GM21528 (cell line): ENCODE results near the gene ESPNL.

Source experiments
- ATAC-seq: cut with Tn5 transposase; IDR thresholded peaks from one replicate; pipeline ENCODE4 v1.9.1; 2021; ENCODE audit warnings: mild to moderate bottlenecking, moderate library complexity; ENCODE audit not compliant: unreplicated experiment, low FRiP score

Gene ESPNL

GRCh38 chr2:238097201-238097987 is 2.7 kb upstream of the ESPNL start:
- ATAC-seq: no peak

DNA sequence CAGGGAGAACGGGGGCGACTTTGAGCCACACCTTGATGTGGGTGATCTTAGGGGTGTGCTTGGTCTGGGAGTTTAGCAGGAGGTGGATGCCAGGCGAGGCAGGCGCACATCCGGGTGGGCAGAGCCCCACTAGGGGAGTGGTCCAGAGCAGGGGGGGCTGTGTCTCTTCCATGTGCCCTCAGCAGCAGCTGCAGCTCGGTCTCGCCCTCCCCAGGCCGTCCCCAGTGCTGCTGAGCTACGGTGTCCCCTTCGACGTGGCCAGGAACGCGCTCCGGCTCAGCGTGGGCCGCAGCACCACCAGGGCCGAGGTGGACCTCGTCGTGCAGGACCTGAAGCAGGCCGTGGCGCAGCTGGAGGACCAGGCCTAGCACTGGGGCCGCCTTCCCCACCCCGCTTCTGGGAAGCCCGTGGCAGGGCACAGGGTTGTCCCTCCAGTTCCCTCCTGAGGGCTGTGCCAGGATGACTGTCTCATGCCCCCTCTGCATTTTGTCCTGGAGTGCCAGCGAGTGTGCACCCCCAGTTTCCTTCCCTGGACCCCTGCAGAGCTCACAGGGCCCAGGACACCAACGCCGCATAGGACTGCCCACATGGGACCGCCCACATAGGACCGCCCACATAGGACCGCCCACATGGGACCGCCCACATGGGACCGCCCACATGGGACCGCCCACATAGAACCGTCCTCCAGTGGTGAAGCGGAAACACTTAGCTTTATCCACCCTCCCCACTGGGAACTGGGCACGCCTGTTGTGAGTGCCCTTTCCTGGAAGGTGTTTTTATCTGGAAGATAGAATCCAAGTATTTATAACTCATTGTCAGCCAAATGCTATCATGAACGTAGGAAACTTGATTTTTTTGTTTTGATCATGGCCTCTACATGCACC is 1.9 kb upstream of the ESPNL start:
- peak; percentile 66 for ATAC-seq

DNA sequence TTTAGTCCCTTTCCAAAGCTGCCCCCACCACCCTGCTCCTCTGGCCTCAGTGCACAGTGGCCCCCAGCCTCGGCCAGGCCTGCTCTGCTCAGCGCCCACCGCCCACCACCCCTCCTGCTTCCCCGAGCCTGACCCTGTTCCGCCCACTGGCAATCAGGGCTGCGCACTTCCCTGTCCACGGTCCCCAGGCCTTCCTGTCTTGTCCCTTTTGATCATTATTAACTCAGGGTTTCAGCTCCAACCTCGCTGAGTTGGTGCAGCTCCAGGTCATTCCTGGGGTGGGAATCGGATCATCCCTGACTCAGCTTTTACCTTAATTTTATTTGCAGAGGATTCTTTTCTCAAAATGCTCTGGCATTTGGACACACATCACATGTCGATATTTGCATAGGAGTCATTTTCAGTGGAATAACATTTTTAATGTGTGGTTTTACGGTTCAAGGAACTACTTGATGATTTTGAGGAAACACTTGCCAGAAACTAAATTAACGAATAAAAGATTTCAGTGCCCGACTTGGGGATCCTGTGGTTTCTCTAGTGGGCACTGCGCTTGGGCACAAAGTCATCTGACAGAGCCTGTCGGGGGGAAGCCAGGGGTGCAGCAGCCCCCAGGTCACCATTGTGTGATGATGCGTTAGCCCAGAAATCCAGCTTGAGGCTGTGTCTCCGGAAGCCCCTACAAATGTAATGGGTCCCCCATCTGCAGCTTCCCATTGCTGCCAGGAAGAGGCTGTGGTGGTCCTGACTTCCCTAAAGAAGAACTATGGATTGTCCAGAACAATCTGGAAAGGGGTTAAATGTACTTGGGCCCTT is 1.0 kb upstream of the ESPNL start:
- no peak for ATAC-seq

DNA sequence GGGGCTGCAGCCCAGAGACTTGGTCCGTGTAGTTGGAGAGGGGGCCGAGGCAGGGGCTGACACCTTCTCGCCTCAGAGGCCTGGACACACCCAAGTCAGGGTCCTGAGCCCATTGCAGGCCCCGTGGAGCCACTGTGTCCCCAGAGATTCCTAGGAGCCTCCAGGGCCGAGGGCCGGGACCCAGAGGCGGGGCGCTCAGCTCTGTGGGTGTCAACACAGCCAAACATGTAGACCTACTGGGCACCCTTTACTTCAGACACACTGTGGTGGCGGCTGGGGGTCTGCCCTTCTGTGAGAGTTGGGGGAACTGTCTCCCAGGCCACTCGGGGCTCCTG is 459 bp upstream of the ESPNL start:
- no peak for ATAC-seq

DNA sequence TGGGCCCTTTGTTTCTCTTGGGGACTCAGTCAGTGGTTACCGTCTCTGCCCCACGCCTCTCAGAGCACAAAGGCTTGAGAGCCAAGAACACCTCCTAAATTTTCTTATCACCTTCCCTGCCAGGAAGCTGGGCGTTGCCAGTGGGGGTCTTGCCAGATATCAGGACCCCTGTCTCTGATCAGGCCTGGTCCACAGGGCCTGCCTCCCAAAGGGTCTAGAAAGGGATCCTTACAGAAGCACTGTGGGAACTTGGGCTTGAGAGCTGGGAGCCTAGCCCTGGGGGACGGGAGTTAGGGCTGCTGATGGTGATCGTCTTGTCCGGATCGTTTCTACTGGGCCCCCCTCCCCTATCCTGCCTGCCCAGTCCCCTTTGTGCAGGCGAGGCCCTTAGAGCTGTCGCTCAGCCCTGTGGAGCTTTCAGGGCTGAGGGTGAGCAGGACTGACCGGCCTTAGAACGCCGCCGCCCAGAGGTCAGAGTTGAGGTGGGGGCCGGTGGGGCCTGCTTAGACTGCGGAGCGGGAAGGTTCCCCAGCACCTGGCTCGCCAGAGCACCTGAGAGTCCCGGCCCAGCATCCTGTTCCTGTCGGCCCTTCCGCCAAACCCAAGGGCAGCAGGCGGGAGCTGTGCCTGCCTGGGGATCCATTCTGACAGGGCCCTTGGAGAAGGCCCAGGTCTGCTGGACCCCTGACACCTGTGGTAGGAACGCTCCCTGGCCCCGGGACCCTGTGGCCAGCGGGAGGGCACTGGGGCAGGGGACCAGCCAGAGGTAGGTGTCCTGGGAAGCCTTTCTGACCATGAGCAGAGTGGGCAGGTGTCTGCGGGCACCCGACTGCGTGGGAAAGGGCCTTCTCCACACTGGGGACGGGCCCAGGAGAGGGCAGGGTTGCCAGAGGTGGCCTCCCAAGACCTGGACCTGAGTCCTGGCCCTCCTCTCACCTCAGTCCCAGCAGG is 956 bp downstream of the ESPNL start:
- ATAC-seq: no peak

DNA sequence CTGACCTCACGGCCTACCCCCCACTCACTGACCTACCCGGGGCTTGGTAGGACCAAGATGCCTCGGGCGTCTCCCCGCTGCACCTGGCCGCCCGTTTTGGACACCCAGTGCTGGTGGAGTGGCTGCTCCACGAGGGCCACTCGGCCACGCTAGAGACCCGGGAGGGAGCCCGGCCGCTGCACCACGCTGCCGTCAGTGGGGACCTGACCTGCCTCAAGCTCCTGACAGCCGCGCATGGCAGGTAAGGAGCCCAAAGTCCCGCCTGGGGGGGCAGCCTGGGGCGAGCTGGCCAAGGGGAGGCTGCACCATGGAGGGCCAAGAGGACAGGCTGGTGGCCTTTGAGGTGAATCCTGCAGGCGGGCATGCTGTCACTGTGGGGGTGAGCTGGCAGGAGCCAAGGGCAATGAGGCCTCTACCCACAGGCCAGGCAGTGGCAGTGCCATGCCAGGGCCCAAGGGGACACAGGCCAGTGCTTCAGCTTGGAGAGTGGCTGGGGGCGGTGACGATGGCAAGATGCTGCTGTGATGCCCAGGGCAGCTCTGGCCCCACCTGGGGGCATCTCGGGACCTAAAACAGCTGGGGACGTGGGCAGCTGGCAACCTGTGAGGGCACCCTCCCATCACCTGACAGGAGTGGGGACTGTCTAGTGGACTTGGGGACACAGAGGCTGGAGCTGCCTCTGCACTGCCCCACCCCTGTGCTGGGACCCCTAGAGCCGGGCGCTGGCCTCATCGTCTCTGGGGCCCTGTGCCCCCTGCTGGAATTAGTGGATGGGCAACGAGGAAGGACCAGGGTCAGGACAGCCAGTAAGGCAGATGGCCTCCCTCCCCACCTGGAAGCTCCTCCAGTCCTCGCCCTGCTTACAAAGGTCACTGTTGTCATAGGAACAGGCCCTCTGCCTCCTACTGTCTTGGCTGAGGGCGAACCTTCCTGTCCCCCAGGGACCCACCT is 2.0 kb downstream of the ESPNL start:
- no peak for ATAC-seq

DNA sequence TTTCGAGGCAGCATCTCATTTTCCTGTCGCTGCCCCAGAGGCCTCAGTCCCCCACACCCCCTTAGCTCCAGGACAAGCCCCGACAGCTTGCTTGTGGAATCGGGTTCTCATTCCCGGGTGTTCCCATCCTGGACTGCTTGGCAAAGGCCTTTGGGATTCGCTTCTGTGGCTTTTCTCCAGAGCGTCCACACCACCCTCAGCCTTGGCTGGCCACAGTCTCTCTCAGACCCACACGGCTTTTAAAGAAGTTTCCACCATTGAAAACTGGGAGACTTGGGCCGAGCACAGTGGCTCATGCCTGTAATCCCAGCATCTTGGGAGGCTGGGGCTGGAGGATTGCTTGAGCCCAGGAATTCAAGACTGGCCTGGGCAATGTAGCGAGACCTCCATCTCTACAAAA is 2.7 kb downstream of the ESPNL start:
- ATAC-seq: no peak

DNA sequence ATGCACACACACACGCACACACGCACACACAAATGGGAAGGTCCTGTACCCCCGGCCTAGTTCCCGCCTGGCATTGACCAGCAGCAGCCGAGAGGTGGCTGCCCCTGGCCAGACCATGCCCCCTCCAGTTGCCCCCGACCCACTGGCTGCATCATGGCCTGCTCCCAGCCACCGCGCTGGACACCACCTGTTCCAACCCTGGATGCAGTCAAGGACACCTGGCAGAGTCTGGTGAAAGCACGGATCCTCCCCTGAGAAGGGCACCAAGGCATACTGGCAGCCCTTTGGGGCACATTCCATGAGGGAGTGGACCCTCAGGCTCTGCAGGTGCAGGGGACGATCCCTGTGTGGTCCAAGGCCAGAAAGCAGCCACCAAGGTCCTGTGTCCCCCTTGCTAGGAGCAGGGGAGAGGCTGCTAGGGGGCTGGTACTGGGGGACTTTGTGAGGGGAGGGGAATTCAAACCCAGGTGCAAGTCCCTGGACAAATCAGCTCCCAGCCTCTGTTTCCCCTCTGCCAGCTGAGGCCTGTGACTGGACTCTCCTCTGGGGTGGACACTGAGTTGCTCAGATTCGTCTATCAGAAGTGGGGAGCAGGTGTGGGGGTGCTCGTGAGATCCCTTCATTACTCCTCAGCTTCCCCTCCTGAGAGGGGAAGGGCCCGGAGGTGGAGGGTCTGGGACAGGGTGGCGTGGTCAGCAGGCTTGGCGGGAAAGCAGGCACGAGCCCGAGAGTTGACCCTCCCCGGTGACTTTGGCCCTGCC is 3.5 kb downstream of the ESPNL start:
- no peak for ATAC-seq

- ATAC-seq: no peak
Observed at GRCh38 chr2:238104226-238104690, 4.1 kb downstream of the ESPNL start.

DNA sequence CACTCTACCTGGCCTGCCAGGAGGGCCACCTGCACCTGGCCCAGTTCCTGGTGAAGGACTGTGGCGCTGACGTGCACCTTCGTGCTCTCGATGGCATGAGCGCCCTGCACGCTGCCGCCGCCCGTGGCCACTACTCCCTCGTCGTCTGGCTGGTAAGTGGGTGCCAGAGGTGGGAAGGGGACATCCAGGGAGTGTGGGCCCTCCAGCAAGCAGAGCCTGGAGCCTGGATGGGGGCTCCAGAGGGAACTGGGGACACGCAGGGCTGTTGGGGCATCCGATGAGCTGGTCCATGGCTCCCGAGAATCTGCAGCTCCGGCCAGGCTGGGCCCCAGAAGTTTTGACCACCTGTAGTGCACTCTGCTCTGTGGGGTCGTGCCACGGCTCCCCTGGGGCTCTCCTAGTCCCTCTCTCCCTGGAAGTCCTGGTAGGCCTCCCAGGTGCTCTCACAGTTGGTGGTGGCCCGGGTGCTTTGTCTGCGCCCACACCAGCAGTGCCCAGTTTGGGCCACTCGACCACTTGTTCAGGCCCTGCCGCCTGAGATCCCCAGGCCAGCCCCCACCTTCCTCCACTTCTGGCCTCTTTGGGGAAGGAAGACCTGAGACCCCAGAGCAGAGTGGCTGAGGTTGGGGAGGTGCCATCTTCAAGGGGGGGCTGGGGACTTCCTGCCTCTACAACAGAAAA is 4.7 kb downstream of the ESPNL start:
- no peak for ATAC-seq

GRCh38 chr2:238105506-238106338 is 5.6 kb downstream of the ESPNL start:
- ATAC-seq: no peak

DNA sequence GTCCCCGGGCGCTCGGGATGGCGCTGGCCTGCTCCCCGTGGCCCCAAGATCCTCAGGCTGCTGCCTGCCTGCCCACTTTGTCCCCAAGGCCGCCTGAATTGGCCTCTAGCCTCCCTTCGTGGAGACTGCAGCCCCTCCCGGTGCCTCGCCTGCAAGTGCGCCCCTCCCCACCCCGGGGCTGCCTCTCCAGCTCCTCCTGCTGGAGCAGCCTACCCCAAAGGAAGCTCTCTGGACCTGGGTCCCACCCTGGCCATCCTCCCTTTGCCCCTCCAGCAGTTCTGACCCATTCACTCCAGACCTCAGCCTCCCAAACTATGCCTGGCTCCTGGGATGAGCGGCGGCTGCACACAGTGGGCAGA is 6.2 kb downstream of the ESPNL start:
- no peak for ATAC-seq

DNA sequence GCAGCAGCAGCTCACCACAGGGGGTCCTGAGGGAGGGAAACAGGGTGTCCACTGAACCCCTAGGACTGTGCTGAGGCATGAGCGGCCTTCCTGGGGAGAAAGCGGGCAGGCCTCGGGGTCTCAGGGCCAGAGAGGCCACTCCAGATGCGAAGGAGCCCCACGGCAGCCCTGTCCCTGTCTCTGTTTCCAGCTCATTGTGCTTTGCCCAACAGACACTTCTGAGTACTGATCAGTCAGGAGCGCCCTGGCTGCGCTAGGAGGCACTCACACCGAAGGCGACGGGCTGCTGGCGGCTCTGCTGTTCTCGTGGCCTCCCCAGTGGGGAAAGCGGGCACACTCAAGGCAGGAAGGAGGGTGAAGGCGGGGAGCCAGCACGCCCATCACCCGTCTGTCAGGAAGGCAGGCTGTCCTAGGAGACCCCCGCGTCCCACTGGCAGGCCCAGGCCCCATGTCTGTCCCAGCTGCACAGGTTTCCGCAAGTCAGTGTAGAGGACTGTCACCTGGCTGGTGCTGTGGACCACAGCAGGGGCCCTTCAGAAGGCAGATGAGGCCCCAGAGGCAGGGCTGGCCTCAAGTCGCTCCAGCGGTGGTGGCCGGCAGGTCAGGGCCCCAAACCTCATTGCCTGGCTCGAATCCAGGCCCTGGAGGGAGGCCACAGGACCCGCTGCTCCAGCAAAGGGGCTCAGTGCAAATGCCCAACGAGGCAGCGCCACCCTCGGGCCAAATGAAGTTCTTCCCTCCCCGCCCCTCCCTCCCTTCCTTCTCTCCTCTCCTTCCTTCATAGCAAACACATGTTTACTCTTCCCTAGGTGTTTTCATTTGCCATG is 6.8 kb downstream of the ESPNL start:
- ATAC-seq: no peak

DNA sequence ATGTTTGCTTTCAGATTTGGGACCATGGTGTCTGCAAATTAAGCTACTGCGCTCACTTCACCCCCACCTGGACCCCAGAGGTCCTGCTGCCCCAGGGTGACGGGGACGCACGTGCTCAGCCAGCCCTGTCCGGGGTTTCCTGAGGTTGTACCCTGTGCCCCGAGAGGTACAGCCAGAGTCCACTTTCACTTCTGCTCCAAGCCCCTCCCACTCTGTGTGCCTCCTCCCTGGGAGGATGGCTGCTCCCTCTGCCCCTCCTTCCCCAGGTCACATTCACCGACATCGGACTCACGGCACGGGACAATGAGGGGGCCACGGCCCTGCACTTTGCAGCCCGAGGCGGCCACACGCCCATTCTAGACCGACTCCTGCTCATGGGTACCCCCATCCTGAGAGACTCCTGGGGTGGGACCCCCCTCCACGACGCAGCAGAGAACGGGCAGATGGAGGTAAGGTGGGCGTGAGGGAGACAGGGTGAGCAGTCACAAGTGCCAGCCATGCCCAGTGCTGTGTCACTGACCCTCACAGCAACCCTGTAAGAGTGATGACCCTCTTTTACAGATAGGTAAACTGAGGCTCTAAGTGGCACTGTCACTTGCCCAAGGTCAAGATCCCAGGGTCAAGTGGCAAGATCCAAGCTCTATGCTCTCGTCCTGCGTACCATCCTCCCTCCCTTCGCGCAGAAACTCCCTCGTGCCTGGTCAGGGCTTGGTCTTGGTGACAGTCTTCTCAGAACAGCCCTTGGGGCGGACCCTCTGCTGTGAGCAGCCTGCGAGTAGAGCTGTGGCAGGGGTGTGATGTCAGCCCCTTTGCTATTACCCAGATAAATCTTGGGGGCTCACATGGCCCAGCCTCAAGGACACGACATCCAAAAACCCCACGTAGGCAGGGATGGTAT is 7.6 kb downstream of the ESPNL start:
- ATAC-seq: peak; percentile 53
